ENCODE data around the gene SPSB4.

DNA sequence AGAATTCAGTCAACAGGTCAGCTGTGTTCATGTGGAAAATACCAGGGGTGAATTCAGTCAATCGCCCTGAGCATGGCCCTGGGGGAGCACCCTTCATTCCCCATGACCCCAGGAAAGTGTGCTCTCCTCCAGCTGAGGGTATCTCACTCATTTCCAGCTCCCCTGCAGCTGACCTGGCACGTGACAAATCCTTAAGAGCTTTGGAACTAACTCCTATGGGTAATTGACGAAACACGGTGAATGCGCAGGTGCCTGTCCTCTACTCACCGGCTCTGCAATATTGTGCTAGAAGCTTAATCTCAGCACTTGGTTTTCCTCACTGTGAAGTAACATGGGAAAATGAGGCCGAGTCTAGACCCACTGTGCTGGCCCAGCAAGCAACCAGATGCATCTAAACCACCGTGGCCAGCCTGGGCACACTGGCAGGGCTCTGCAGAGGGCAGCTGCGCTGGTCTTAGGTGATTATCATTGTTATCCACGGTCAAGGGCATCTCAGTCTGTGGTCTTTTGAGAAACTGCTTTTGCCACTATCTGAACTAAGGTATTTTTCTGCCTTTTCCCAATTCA lies 63.1 kb downstream of the SPSB4 start:
- TF ChIP-seq, protein P1, sequence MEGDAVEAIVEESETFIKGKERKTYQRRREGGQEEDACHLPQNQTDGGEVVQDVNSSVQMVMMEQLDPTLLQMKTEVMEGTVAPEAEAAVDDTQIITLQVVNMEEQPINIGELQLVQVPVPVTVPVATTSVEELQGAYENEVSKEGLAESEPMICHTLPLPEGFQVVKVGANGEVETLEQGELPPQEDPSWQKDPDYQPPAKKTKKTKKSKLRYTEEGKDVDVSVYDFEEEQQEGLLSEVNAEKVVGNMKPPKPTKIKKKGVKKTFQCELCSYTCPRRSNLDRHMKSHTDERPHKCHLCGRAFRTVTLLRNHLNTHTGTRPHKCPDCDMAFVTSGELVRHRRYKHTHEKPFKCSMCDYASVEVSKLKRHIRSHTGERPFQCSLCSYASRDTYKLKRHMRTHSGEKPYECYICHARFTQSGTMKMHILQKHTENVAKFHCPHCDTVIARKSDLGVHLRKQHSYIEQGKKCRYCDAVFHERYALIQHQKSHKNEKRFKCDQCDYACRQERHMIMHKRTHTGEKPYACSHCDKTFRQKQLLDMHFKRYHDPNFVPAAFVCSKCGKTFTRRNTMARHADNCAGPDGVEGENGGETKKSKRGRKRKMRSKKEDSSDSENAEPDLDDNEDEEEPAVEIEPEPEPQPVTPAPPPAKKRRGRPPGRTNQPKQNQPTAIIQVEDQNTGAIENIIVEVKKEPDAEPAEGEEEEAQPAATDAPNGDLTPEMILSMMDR (IDR thresholded peaks at IDR 0.05), result no peak
- TF ChIP-seq, protein P2, sequence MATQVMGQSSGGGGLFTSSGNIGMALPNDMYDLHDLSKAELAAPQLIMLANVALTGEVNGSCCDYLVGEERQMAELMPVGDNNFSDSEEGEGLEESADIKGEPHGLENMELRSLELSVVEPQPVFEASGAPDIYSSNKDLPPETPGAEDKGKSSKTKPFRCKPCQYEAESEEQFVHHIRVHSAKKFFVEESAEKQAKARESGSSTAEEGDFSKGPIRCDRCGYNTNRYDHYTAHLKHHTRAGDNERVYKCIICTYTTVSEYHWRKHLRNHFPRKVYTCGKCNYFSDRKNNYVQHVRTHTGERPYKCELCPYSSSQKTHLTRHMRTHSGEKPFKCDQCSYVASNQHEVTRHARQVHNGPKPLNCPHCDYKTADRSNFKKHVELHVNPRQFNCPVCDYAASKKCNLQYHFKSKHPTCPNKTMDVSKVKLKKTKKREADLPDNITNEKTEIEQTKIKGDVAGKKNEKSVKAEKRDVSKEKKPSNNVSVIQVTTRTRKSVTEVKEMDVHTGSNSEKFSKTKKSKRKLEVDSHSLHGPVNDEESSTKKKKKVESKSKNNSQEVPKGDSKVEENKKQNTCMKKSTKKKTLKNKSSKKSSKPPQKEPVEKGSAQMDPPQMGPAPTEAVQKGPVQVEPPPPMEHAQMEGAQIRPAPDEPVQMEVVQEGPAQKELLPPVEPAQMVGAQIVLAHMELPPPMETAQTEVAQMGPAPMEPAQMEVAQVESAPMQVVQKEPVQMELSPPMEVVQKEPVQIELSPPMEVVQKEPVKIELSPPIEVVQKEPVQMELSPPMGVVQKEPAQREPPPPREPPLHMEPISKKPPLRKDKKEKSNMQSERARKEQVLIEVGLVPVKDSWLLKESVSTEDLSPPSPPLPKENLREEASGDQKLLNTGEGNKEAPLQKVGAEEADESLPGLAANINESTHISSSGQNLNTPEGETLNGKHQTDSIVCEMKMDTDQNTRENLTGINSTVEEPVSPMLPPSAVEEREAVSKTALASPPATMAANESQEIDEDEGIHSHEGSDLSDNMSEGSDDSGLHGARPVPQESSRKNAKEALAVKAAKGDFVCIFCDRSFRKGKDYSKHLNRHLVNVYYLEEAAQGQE (IDR thresholded peaks at IDR 0.05; ENCODE audit: insufficient read depth in 1 of 2, low read depth in 2 of 2, low read length in 1 of 2), result no peak
- TF ChIP-seq POLR2AphosphoS5 (IDR thresholded peaks at IDR 0.05; ENCODE audit: low read depth, low read length), result no peak
- no peak for TF ChIP-seq TCF7L2 (IDR thresholded peaks at IDR 0.05; ENCODE audit: low read depth, low read length)
